ENCODE measurements around the gene UBE2L6.
A peak's percentile ranks its signal among the peaks of the same experiment; 100 is the strongest.
"Not testable (repeated sequence)": the region's sequence is repeated elsewhere in the genome, so short reads cannot be mapped to it uniquely, and the experiment has no call there.

The UBE2L6 gene

GRCh38 chr11:57539342-57539741 is 28.1 kb downstream of the UBE2L6 start:
- Histone ChIP-seq H3K4me3 (ENCODE audit: low read depth, low read length) (no peak overlapping the region), H3K79me2 (no peaks in the 10 kb centered on the region), H3K27me3 (ENCODE audit: control insufficient read depth, insufficient read depth, low read length) (no peaks in the 10 kb centered on the region), H3K27ac (no peak overlapping the region), H2AFZ (no peak overlapping the region), H3K4me2 (ENCODE audit: low read length) (no peak overlapping the region), H3K36me3 (ENCODE audit: control insufficient read depth, insufficient read depth, low read length) (no peaks in the 10 kb centered on the region), H3K9ac (no peak overlapping the region), H3K9me3 (ENCODE audit: control insufficient read depth, low read length) (no peaks in the 10 kb centered on the region), H3K4me1 (no peaks in the 10 kb centered on the region)
- TF ChIP-seq CTCF (IDR thresholded peaks at IDR 0.05): no peak

GRCh38 chr11:57536947-57537619 is 30.4 kb downstream of the UBE2L6 start, which contains the start of gene SMTNL1:
SMTNL1 (plus strand) TSS chr11:57537595; CDS start chr11:57542643, 5,048 bp downstream.
- Histone ChIP-seq H3K27ac (no peak within 1 kb of the TSS), H3K9me3 (ENCODE audit: control insufficient read depth, low read length) (no peaks in the 10 kb centered on the region), H2AFZ (no peak within 1 kb of the TSS), H3K4me1 (no peaks in the 10 kb centered on the region), H3K4me2 (ENCODE audit: low read length) (no peak within 1 kb of the TSS), H3K27me3 (ENCODE audit: control insufficient read depth, insufficient read depth, low read length) (no peaks in the 10 kb centered on the region), H3K79me2 (no peaks in the 10 kb centered on the region), H3K36me3 (ENCODE audit: control insufficient read depth, insufficient read depth, low read length) (no peaks in the 10 kb centered on the region), H3K9ac (no peak within 1 kb of the TSS), H3K4me3 (ENCODE audit: low read depth, low read length) (no peak within 1 kb of the TSS)
- TF ChIP-seq CTCF (IDR thresholded peaks at IDR 0.05): no peak

GRCh38 chr11:57534449-57534848 is 33.0 kb downstream of the UBE2L6 start:
- H3K9me3 ChIP-seq (ENCODE audit: control insufficient read depth, low read length); H3K9ac ChIP-seq; H3K4me2 ChIP-seq (ENCODE audit: low read length); H3K36me3 ChIP-seq (ENCODE audit: control insufficient read depth, insufficient read depth, low read length); H3K4me3 ChIP-seq (ENCODE audit: low read depth, low read length); H3K79me2 ChIP-seq; H3K4me1 ChIP-seq; H3K27me3 ChIP-seq (ENCODE audit: control insufficient read depth, insufficient read depth, low read length); H3K27ac ChIP-seq; H2AFZ ChIP-seq: not testable (repeated sequence)

DNA sequence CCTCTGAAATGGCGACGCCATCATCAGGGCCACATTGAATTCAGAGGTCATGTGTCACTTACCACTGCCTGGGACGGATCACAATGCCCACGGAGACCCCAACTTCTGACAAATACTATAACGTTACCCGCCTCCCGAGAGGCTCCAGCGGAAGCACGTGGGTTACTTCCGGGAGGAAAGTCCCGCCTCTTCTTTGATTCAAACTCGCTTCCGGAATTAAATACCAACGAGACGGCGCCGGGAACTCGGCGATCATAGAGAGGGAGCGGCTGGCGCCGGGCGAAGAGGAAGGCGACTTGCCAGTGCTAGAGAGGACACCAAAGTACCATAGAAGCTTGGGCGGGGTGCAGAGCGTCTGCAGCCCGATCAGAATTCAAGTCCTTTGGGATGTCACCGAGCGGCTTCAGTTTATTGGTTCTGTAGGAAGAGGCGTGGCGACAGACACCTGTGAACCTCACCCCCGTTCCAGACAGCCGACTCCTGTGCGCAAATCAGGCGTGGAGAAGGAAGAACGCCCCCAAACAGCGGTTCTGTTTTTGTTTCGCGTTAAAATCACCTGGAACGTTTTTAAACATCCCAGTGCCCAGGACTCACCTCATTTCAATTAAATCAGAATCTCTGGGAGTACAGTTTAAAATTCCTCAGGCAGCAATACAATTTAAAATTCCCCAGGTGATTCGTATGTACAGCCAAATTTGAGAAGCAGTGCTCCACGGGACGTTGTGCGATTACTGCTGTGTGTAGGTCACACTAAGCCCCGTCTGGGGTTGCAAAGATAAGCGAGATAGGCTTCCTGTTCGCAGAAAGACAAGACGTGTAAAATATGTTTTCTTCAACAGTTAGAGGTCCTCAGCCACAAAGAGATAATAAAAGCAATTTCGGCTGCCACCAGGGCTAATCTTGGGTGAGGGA is 36.6 kb downstream of the UBE2L6 start, which contains the start of gene TIMM10:
Gene TIMM10, minus strand, starts transcription at position 159 of the 912 bp plus-strand sequence. CDS start 565 bp downstream, outside the sequence.
- H3K36me3 ChIP-seq (ENCODE audit: control insufficient read depth, insufficient read depth, low read length): no peaks in the 10 kb centered on the region
- H2AFZ ChIP-seq: peak within 1 kb of the TSS; percentile 84
- H3K79me2 ChIP-seq: peaks cover 3% of the 10 kb centered on the region
- TF ChIP-seq CTCF (IDR thresholded peaks at IDR 0.05): no peak
- peaks cover 4% of the 10 kb centered on the region for H3K4me1 ChIP-seq
- H3K9me3 ChIP-seq (ENCODE audit: control insufficient read depth, low read length): no peaks in the 10 kb centered on the region
- H3K4me3 ChIP-seq (ENCODE audit: low read depth, low read length): peak within 1 kb of the TSS; percentile 87
- H3K27ac ChIP-seq: peak within 1 kb of the TSS; percentile 61
- H3K27me3 ChIP-seq (ENCODE audit: control insufficient read depth, insufficient read depth, low read length): no peaks in the 10 kb centered on the region
- peak within 1 kb of the TSS; percentile 46 for H3K9ac ChIP-seq
- H3K4me2 ChIP-seq (ENCODE audit: low read length): peak within 1 kb of the TSS; percentile 88

DNA sequence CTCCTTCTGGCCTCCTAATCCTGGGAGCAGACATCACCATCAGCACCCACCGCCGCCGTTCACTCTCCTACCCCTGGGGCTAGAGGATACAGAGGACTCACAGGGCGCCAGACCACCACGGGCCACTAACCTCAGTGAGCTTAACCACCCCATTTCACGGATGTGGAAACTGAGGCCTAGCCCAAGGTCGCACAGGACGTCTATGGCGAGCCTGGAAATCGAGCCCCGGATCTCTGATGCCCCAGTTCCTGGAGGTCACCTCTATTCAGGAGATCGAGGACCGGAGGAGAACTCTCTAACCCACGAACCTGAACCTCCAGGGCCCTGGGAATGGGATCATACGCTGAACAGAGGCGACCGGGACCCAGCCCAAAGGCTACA is 37.3 kb downstream of the UBE2L6 start:
- Histone ChIP-seq H3K27me3 (ENCODE audit: control insufficient read depth, insufficient read depth, low read length) (no peaks in the 10 kb centered on the region), H3K36me3 (ENCODE audit: control insufficient read depth, insufficient read depth, low read length) (no peaks in the 10 kb centered on the region), H3K4me2 (ENCODE audit: low read length) (peak overlapping the region; percentile 88), H3K9me3 (ENCODE audit: control insufficient read depth, low read length) (no peaks in the 10 kb centered on the region), H3K4me3 (ENCODE audit: low read depth, low read length) (peak overlapping the region; percentile 87), H2AFZ (peak overlapping the region; percentile 84), H3K27ac (peak overlapping the region; percentile 61), H3K4me1 (peaks cover 4% of the 10 kb centered on the region), H3K79me2 (peaks cover 3% of the 10 kb centered on the region), H3K9ac (peak overlapping the region; percentile 46)
- no peak for TF ChIP-seq CTCF (IDR thresholded peaks at IDR 0.05)
